B cell (primary cell): ENCODE data around the gene ABCA4. TPM values are rescaled to one million over a fixed set of nuclear protein-coding genes. Genes with fewer than 3 reads are reported as not detected.
A peak's percentile ranks its signal among the peaks of the same experiment; 100 is the strongest.

ENCODE experiments used
- ATAC-seq: fragments of 200-7000 bp; cut with Tn5 transposase; one replicate; pipeline ENCODE4 v1.10.0; 2021; ENCODE audit warnings: low read depth, mild to moderate bottlenecking, moderate number of reproducible peaks, moderate library complexity
- CTCF ChIA-PET: fragments of 350-600 bp; sonication (Branson Sonifier 250); formaldehyde crosslinking; loops from one replicate; lab custom pipeline; 2021; ENCODE audit warnings: antibody characterized with exemption, inconsistent platforms; lab: Charles Lee
- POLR2A ChIA-PET: fragments of 350-600 bp; sonication (Branson Sonifier 250); formaldehyde crosslinking; loops from one replicate; lab custom pipeline; 2021; ENCODE audit warnings: antibody characterized with exemption; lab: Charles Lee
- DNase-seq: peaks from one replicate; pipeline ENCODE4 v3.0.0; 2013
- H2AFZ ChIP-seq: 2 replicates; pipeline ENCODE4 v1.6.1; 2012; ENCODE audit warnings: mild to moderate bottlenecking, low read depth, low read length; ENCODE audit not compliant: insufficient read depth, poor library complexity, severe bottlenecking
- H3K27ac ChIP-seq, 2 donors: 1 replicate in 1 of 2; 2 replicates in 1 of 2; pipeline ENCODE4 v1.5.1; 2012 to 2013; ENCODE audit warnings: low read length in 2 of 2, mild to moderate bottlenecking in 2 of 2, moderate library complexity in 1 of 2
- H3K27me3 ChIP-seq, 4 experiments: fragments of 200-600 bp in 1 of 4; sonication (generic) in 1 of 4; replicated peaks in 1 of 4; 1 replicate in 2 of 4; 2 replicates in 2 of 4; pipeline versions ENCODE4 v1.6.1 to v1.7.0; 2013 to 2016; ENCODE audit warnings: low read length in 3 of 4, mild to moderate bottlenecking in 2 of 4, mixed read lengths in 1 of 4, moderate library complexity in 1 of 4; ENCODE audit not compliant: insufficient read depth in 4 of 4, control insufficient read depth in 3 of 4; ENCODE audit errors: control extremely low read depth in 1 of 4
- H3K36me3 ChIP-seq, 2 experiments: replicated peaks in 1 of 2; 1 replicate in 1 of 2; 2 replicates in 1 of 2; pipeline versions ENCODE4 v1.6.1 to v1.7.1; 2013; ENCODE audit warnings: low read length in 1 of 2; ENCODE audit not compliant: insufficient read depth in 2 of 2, control insufficient read depth in 1 of 2; ENCODE audit errors: control extremely low read depth in 1 of 2, extremely low read depth in 1 of 2
- H3K4me1 ChIP-seq, 2 donors: fragments of 200-600 bp in 1 of 2; sonication (generic) in 1 of 2; 1 replicate in 1 of 2; 2 replicates in 1 of 2; pipeline versions ENCODE4 v1.5.1 to v1.6.1; 2013 to 2017; ENCODE audit warnings: low read length in 2 of 2; ENCODE audit not compliant: control insufficient read depth in 2 of 2, insufficient read depth in 2 of 2
- H3K4me2 ChIP-seq: replicated peaks from 2 replicates; pipeline ENCODE3; 2012; ENCODE audit warnings: mild to moderate bottlenecking, low read depth, low read length; ENCODE audit not compliant: poor library complexity, severe bottlenecking
- H3K4me3 ChIP-seq, 5 experiments: fragments of 200-600 bp in 1 of 5; sonication (generic) in 1 of 5; 1 replicate in 3 of 5; 2 replicates in 2 of 5; pipeline versions ENCODE4 v1.5.1 to v1.7.0; 2011 to 2016; ENCODE audit warnings: low read length in 4 of 5, mild to moderate bottlenecking in 4 of 5, low read depth in 2 of 5, control low read depth in 1 of 5, moderate library complexity in 1 of 5; ENCODE audit not compliant: insufficient read depth in 1 of 5; ENCODE audit errors: control extremely low read depth in 1 of 5, extremely low read depth in 1 of 5
- H3K79me2 ChIP-seq: fragments of 200-600 bp; sonication (generic); one replicate; pipeline ENCODE4 v1.6.0; 2016; ENCODE audit warnings: low read length; ENCODE audit not compliant: control insufficient read depth, insufficient read depth
- H3K9ac ChIP-seq: fragments of 200-600 bp; sonication (generic); 2 replicates; pipeline ENCODE4 v1.6.1; 2017; ENCODE audit warnings: mild to moderate bottlenecking, low read length, moderate library complexity
- H3K9me3 ChIP-seq, 3 donors: one replicate each; pipeline versions ENCODE4 v1.6.1 to v1.7.1; 2013; ENCODE audit warnings: low read length in 2 of 3; ENCODE audit not compliant: control insufficient read depth in 2 of 3, insufficient read depth in 1 of 3; ENCODE audit errors: control extremely low read depth in 1 of 3
- H4K20me1 ChIP-seq: 2 replicates; pipeline ENCODE4 v1.6.0; 2012; ENCODE audit warnings: mild to moderate bottlenecking, low read length; ENCODE audit not compliant: insufficient read depth, control insufficient read depth, poor library complexity, severe bottlenecking
- H3K27ac Mint-ChIP-seq: one replicate; pipeline ENCODE4 v1.8.0; 2021; ENCODE audit warnings: mixed read lengths
- H3K27me3 Mint-ChIP-seq: one replicate; pipeline ENCODE4 v1.8.0; 2021; ENCODE audit warnings: mixed read lengths
- H3K4me1 Mint-ChIP-seq: one replicate; pipeline ENCODE4 v1.8.0; 2021; ENCODE audit warnings: mixed read lengths
- H3K4me3 Mint-ChIP-seq: one replicate; pipeline ENCODE4 v1.8.0; 2021; ENCODE audit warnings: mixed read lengths
- H3K9me3 Mint-ChIP-seq: one replicate; pipeline ENCODE4 v1.8.0; 2022; ENCODE audit warnings: mixed read lengths; ENCODE audit not compliant: insufficient read depth
- EZH2 ChIP-seq: IDR thresholded peaks from 2 replicates; pipeline ENCODE4 v1.6.1; 2012; ENCODE audit warnings: borderline replicate concordance, low read depth, mild to moderate bottlenecking, moderate library complexity, low read length; ENCODE audit not compliant: insufficient read depth, poor library complexity, severe bottlenecking
- WGBS: methylation state at CpG from one replicate; pipeline ENCODE4 v1.1.5; 2013; ENCODE audit warnings: missing lambda C conversion rate; ENCODE audit not compliant: insufficient coverage; 5-methylcytosine and 5-hydroxymethylcytosine counted together
- intact Hi-C: fragments of 100-400 bp; cut with micrococcal nuclease; formaldehyde crosslinking; loops from one replicate; pipeline ENCODE4 v1.10.0; 2022
- polyA plus RNA-seq: library from polyadenylated mRNA; depleted of rRNA; stranded (reverse); fragments of >200 nt; gene quantifications from 2 replicates; pipeline ENCODE4 v1.2.3, GENCODE V29; 2012
- total RNA-seq, 2 donors: library from RNA; stranded (reverse); fragments of 120-200 nt in 1 of 2; gene quantifications; 1 replicate in 1 of 2; 2 replicates in 1 of 2; pipeline versions ENCODE4 v1.2.3 to v1.2.4, GENCODE V29; 2013 to 2022
- TF ChIP-seq, protein P1 (sequence below): fragments of 200-600 bp; IDR thresholded peaks from one replicate; pipeline ENCODE4 v1.8.0; 2022; ENCODE audit warnings: antibody characterized with exemption, mild to moderate bottlenecking

Gene ABCA4
- total and polyA plus RNA-seq, 2 donors (not counting 1 experiment from before 2014, with no cell fraction given), result not detected

GRCh38 chr1:93993731-93994130, 127.2 kb downstream of the ABCA4 start:
- Histone ChIP-seq H3K4me2 (no peak overlapping the region), H3K36me3 (no peaks in the 10 kb centered on the region), H3K4me3 (no peak overlapping the region), H3K9ac (no peak overlapping the region), H3K4me1 (no peaks in the 10 kb centered on the region), H4K20me1 (no peaks in the 10 kb centered on the region), H3K9me3 (no peaks in the 10 kb centered on the region), H2AFZ (no peak overlapping the region), H3K79me2 (no peaks in the 10 kb centered on the region), H3K27ac (no peak overlapping the region), H3K27me3 (peaks cover 0 to 4% (median 0%) of the 10 kb centered on the region in 4 experiments)
- intact Hi-C loops, result no loop called here
- no peaks in the 10 kb centered on the region for H3K4me1 Mint-ChIP-seq
- DNase-seq (no peak), ATAC-seq (no peak)
- WGBS, result 90% methylated on average over 2 of the region's 6 CpGs
- no peak overlapping the region for H3K27ac Mint-ChIP-seq
- ChIA-PET CTCF (no interaction called here), POLR2A (no interaction called here)
- no peak overlapping the region for H3K4me3 Mint-ChIP-seq
- TF ChIP-seq EZH2, result no peak
- TF ChIP-seq, protein P1, sequence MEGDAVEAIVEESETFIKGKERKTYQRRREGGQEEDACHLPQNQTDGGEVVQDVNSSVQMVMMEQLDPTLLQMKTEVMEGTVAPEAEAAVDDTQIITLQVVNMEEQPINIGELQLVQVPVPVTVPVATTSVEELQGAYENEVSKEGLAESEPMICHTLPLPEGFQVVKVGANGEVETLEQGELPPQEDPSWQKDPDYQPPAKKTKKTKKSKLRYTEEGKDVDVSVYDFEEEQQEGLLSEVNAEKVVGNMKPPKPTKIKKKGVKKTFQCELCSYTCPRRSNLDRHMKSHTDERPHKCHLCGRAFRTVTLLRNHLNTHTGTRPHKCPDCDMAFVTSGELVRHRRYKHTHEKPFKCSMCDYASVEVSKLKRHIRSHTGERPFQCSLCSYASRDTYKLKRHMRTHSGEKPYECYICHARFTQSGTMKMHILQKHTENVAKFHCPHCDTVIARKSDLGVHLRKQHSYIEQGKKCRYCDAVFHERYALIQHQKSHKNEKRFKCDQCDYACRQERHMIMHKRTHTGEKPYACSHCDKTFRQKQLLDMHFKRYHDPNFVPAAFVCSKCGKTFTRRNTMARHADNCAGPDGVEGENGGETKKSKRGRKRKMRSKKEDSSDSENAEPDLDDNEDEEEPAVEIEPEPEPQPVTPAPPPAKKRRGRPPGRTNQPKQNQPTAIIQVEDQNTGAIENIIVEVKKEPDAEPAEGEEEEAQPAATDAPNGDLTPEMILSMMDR, result no peak
- H3K27me3 Mint-ChIP-seq, result peaks cover 17% of the 10 kb centered on the region
- H3K9me3 Mint-ChIP-seq, result no peaks in the 10 kb centered on the region

DNA sequence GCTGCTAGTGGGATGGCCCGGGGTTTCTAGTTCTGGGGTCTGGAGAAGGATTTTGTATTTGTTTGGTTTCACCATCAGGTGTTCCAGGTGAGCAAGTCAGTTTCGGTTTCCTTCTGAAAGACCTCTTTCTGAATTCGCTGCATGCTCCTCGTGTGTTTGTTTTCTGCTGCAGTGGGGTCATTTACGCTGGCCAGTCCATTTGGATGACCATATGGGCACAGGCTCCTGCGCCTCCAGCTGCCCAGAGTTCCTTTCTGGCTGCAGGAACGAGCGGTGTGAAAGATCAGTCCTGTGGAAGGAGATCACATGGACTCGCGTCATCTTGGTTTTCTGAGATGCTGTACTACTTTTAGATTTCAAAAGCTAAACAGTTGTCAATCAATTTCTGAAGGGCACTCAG, 128.0 kb downstream of the ABCA4 start:
- H3K9ac ChIP-seq, result no peak overlapping the region
- H3K4me3 Mint-ChIP-seq, result no peak overlapping the region
- 80% methylated on average over 10 of the region's 10 CpGs for WGBS
- peaks cover 17% of the 10 kb centered on the region for H3K27me3 Mint-ChIP-seq
- no peaks in the 10 kb centered on the region for H3K4me1 ChIP-seq
- ATAC-seq (no peak), DNase-seq (no peak)
- no peak overlapping the region for H2AFZ ChIP-seq
- no peak overlapping the region for H3K27ac Mint-ChIP-seq
- H3K27ac ChIP-seq, result no peak overlapping the region
- TF ChIP-seq EZH2, result no peak
- TF ChIP-seq, protein P1, result no peak
- H3K36me3 ChIP-seq, result no peaks in the 10 kb centered on the region
- POLR2A ChIA-PET, result no interaction called here
- H3K4me2 ChIP-seq, result no peak overlapping the region
- peak overlapping the region in 1 of 5 experiments; percentile 4 for H3K4me3 ChIP-seq
- H3K27me3 ChIP-seq, result peaks cover 0 to 4% (median 0%) of the 10 kb centered on the region in 4 experiments
- no peaks in the 10 kb centered on the region for H3K9me3 Mint-ChIP-seq
- H3K4me1 Mint-ChIP-seq, result no peaks in the 10 kb centered on the region
- H4K20me1 ChIP-seq, result no peaks in the 10 kb centered on the region
- intact Hi-C loops, result no loop called here
- no peaks in the 10 kb centered on the region for H3K9me3 ChIP-seq
- no peaks in the 10 kb centered on the region for H3K79me2 ChIP-seq
- CTCF ChIA-PET, result interaction anchor here (0.7 kb wide), 1 partner anchor 47 kb away, joined by 3 read pairs; no protein-coding TSS in a partner anchor
